GM18861 (cell line): ENCODE measurements around the gene CD300E.
"Not testable (repeated sequence)": the region's sequence is repeated elsewhere in the genome, so short reads cannot be mapped to it uniquely, and the experiment has no call there.

Source experiments
- ATAC-seq: cut with Tn5 transposase; IDR thresholded peaks from one replicate; pipeline ENCODE4 v1.9.1; 2021; ENCODE audit not compliant: unreplicated experiment

CD300E gene

GRCh38 chr17:74601944-74602572 lies 21.5 kb downstream of the CD300E start:
- no peak for ATAC-seq

- ATAC-seq: no peak
Measured at GRCh38 chr17:74599448-74599939, 24.0 kb downstream of the CD300E start.

- no peak for ATAC-seq
Measured at GRCh38 chr17:74599023-74599399, 24.5 kb downstream of the CD300E start.

GRCh38 chr17:74598346-74599022 lies 25.1 kb downstream of the CD300E start:
- ATAC-seq: no peak

GRCh38 chr17:74597069-74597790 lies 26.3 kb downstream of the CD300E start:
- no peak for ATAC-seq

- no peak for ATAC-seq
Measured at GRCh38 chr17:74595037-74595750, 28.3 kb downstream of the CD300E start.

- no peak for ATAC-seq
Measured at GRCh38 chr17:74592087-74592990, 31.2 kb downstream of the CD300E start, which contains the start of gene CD300LD. TSS of gene CD300LD (minus strand) at chr17:74592283. CDS start at chr17:74592202, 81 bp downstream.

- ATAC-seq: no peak
Measured at GRCh38 chr17:74591503-74591902, 32.0 kb downstream of the CD300E start.

GRCh38 chr17:74585711-74586110 lies 37.8 kb downstream of the CD300E start:
- ATAC-seq: no peak

- no peak for ATAC-seq
Measured at GRCh38 chr17:74584292-74585060, 39.1 kb downstream of the CD300E start.

GRCh38 chr17:74582633-74583032 lies 40.9 kb downstream of the CD300E start:
- ATAC-seq: no peak

GRCh38 chr17:74579900-74580299 lies 43.6 kb downstream of the CD300E start:
- no peak for ATAC-seq

GRCh38 chr17:74578979-74579378 lies 44.6 kb downstream of the CD300E start:
- no peak for ATAC-seq

GRCh38 chr17:74574489-74575142 lies 48.9 kb downstream of the CD300E start:
- ATAC-seq: no peak

GRCh38 chr17:74573635-74574034 lies 49.9 kb downstream of the CD300E start:
- not testable (repeated sequence) for ATAC-seq

GRCh38 chr17:74573169-74573568 lies 50.4 kb downstream of the CD300E start:
- no peak for ATAC-seq

GRCh38 chr17:74571621-74572270 lies 51.8 kb downstream of the CD300E start:
- ATAC-seq: no peak
